ENCODE results near the gene TNFRSF9. TPM values are rescaled to one million over a fixed set of nuclear protein-coding genes. Genes with fewer than 3 reads are reported as not detected.

Gene TNFRSF9
- total and polyA plus RNA-seq, 2 donors from 2014 or later, result 0.54 TPM; not detected in 1

DNA sequence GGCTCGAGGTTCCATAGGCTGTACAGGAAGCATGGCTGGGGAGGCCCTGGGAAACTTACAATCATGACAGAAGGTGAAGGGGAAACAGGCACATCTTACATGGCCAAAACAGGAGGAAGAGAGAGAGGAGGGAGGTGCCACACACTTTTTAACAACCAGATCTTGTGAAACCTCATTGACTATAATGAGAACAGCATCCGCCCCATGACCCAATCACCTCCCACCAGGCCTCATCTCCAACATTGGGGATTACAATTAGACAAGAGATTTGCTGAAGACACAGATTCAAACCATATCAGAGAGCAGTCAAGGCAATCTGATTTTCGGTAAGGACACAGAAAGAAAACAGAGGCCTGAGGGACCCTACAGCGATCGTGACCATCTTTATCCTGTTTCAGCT, 41.7 kb downstream of the TNFRSF9 start:
- TF ChIP-seq, protein P1, sequence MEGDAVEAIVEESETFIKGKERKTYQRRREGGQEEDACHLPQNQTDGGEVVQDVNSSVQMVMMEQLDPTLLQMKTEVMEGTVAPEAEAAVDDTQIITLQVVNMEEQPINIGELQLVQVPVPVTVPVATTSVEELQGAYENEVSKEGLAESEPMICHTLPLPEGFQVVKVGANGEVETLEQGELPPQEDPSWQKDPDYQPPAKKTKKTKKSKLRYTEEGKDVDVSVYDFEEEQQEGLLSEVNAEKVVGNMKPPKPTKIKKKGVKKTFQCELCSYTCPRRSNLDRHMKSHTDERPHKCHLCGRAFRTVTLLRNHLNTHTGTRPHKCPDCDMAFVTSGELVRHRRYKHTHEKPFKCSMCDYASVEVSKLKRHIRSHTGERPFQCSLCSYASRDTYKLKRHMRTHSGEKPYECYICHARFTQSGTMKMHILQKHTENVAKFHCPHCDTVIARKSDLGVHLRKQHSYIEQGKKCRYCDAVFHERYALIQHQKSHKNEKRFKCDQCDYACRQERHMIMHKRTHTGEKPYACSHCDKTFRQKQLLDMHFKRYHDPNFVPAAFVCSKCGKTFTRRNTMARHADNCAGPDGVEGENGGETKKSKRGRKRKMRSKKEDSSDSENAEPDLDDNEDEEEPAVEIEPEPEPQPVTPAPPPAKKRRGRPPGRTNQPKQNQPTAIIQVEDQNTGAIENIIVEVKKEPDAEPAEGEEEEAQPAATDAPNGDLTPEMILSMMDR (IDR thresholded peaks at IDR 0.05; ENCODE audit: borderline replicate concordance, extremely low read depth, insufficient read depth), result no peak
- H3K27me3 ChIP-seq (ENCODE audit: control insufficient read depth, insufficient read depth, low read length), result no peaks in the 10 kb centered on the region
- H3K36me3 ChIP-seq (ENCODE audit: control insufficient read depth in 2 of 3, insufficient read depth in 3 of 3, low read length in 3 of 3), result no peaks in the 10 kb centered on the region
- no peak overlapping the region for H3K9ac ChIP-seq (ENCODE audit: low read length in 3 of 3)
- DNase-seq, result no peak
- H3K9me3 ChIP-seq (ENCODE audit: control insufficient read depth in 2 of 3, insufficient read depth in 1 of 3, low read length in 3 of 3), result no peaks in the 10 kb centered on the region
- no peak for FAIRE-seq
- no peak overlapping the region for H3K27ac ChIP-seq (ENCODE audit: low read depth in 2 of 2, low read length in 2 of 2)
- intact Hi-C loops (cut with DNase I), result no loop called here
- no peaks in the 10 kb centered on the region for H3K4me1 ChIP-seq (ENCODE audit: control insufficient read depth in 2 of 3, insufficient read depth in 2 of 3, low read depth in 1 of 3, low read length in 3 of 3)
- no peak overlapping the region for H3K4me3 ChIP-seq (ENCODE audit: low read length in 3 of 3)

- no peaks in the 10 kb centered on the region for H3K27me3 ChIP-seq (ENCODE audit: control insufficient read depth, insufficient read depth, low read length)
- intact Hi-C loops (cut with DNase I), result no loop called here
- no peak for FAIRE-seq
These were observed 43.6 kb downstream of the TNFRSF9 start for GRCh38 chr1:7896994-7897393.

DNA sequence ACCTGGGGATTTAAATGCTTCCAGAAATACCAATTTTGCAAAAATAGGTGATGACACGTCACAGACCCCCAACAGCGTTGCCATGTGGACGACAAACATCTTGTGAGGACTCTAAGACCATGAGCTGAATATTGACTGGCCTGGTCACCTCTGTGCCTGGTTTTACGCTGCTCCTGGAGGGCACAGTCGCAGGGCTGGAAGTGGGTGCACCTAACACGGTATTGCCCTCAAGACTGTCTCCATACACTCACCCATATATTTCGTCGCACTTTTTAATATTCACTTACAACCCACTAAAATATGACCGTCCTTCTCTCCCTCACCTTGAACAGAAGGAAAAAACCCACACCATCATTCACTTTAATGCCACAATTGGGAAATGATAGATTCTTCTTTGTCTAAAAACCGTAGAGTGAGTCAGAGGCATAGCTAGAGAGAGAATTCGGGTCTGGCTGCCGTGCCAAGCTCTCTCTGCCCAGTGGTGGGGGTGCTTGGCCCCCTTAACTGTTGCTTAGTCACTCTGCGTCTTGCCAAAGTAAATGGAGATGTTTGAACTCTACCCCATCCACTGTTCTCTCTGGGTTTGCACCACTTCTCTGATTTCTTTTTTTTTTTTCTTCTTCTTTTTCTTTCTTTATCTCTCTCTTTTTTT, 47.0 kb downstream of the TNFRSF9 start:
- H3K27me3 ChIP-seq (ENCODE audit: control insufficient read depth, insufficient read depth, low read length), result no peaks in the 10 kb centered on the region
- no peaks in the 10 kb centered on the region for H3K36me3 ChIP-seq (ENCODE audit: control insufficient read depth in 2 of 3, insufficient read depth in 3 of 3, low read length in 3 of 3)
- FAIRE-seq, result no peak
- intact Hi-C loops (cut with DNase I), result no loop called here
- H3K9ac ChIP-seq (ENCODE audit: low read length in 3 of 3), result no peak overlapping the region
- no peaks in the 10 kb centered on the region for H3K9me3 ChIP-seq (ENCODE audit: control insufficient read depth in 2 of 3, insufficient read depth in 1 of 3, low read length in 3 of 3)
- H3K27ac ChIP-seq (ENCODE audit: low read depth in 2 of 2, low read length in 2 of 2), result no peak overlapping the region
- no peaks in the 10 kb centered on the region for H3K4me1 ChIP-seq (ENCODE audit: control insufficient read depth in 2 of 3, insufficient read depth in 2 of 3, low read depth in 1 of 3, low read length in 3 of 3)
- TF ChIP-seq, protein P1 (IDR thresholded peaks at IDR 0.05; ENCODE audit: borderline replicate concordance, extremely low read depth, insufficient read depth), result no peak
- no peak for DNase-seq
- H3K4me3 ChIP-seq (ENCODE audit: low read length in 3 of 3), result no peak overlapping the region

More at GRCh38 chr1:7896994-7897393, 43.6 kb downstream of the TNFRSF9 start:
- Histone ChIP-seq H3K36me3 (ENCODE audit: control insufficient read depth in 2 of 3, insufficient read depth in 3 of 3, low read length in 3 of 3) (no peaks in the 10 kb centered on the region), H3K4me1 (ENCODE audit: control insufficient read depth in 2 of 3, insufficient read depth in 2 of 3, low read depth in 1 of 3, low read length in 3 of 3) (no peaks in the 10 kb centered on the region), H3K4me3 (ENCODE audit: low read length in 3 of 3) (no peak overlapping the region), H3K27ac (ENCODE audit: low read depth in 2 of 2, low read length in 2 of 2) (no peak overlapping the region), H3K9me3 (ENCODE audit: control insufficient read depth in 2 of 3, insufficient read depth in 1 of 3, low read length in 3 of 3) (no peaks in the 10 kb centered on the region), H3K9ac (ENCODE audit: low read length in 3 of 3) (no peak overlapping the region)
- DNase-seq, result no peak
- TF ChIP-seq, protein P1 (IDR thresholded peaks at IDR 0.05; ENCODE audit: borderline replicate concordance, extremely low read depth, insufficient read depth), result no peak

DNA sequence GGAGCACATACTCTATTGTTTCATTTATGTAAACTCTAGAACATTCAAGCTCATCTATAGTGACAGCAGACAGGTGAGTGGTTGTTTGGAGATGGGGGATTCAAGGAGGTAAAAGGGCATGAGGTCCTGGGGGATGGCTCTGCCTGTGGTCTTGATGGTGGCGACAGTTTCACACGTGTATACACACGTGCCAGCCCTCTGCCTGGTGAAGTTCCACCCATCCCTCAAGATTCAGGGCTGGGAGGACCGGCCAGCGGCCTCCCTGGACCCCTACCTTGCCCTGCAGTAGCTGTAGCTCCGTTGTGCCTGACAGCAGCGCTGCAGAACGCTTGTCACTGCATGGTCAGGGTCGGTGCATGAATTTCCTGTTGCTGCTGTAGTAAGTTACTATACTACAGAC, 48.8 kb downstream of the TNFRSF9 start:
- Histone ChIP-seq H3K27me3 (ENCODE audit: control insufficient read depth, insufficient read depth, low read length) (no peaks in the 10 kb centered on the region), H3K4me1 (ENCODE audit: control insufficient read depth in 2 of 3, insufficient read depth in 2 of 3, low read depth in 1 of 3, low read length in 3 of 3) (no peaks in the 10 kb centered on the region), H3K9me3 (ENCODE audit: control insufficient read depth in 2 of 3, insufficient read depth in 1 of 3, low read length in 3 of 3) (no peaks in the 10 kb centered on the region), H3K36me3 (ENCODE audit: control insufficient read depth in 2 of 3, insufficient read depth in 3 of 3, low read length in 3 of 3) (no peaks in the 10 kb centered on the region), H3K9ac (ENCODE audit: low read length in 3 of 3) (no peak overlapping the region), H3K4me3 (ENCODE audit: low read length in 3 of 3) (no peak overlapping the region), H3K27ac (ENCODE audit: low read depth in 2 of 2, low read length in 2 of 2) (no peak overlapping the region)
- intact Hi-C loops (cut with DNase I), result no loop called here
- TF ChIP-seq, protein P1 (IDR thresholded peaks at IDR 0.05; ENCODE audit: borderline replicate concordance, extremely low read depth, insufficient read depth), result no peak
- FAIRE-seq, result no peak
- no peak for DNase-seq
